G401 (cell line): ENCODE results near the gene SH3GL1. TPM values are rescaled to one million over a fixed set of nuclear protein-coding genes. Genes with fewer than 3 reads are reported as not detected.

Source experiments
- total RNA-seq: library from RNA; depleted of rRNA; stranded (reverse); fragments of >200 nt; shearing (Covaris generic); gene quantifications from 2 replicates; pipeline ENCODE4 v1.2.3, GENCODE V29; 2014; rRNA removed

The SH3GL1 gene
- total RNA-seq, 1 experiment from 2014 or later: 109 TPM

Other genes with a start within 250 kb of the SH3GL1 start
- not detected in 2 replicates for gene CREB3L3, start 246.9 kb downstream of the SH3GL1 start, total RNA-seq
- gene SIRT6, start 218.0 kb downstream of the SH3GL1 start, total RNA-seq: 17.2 and 21.8 TPM in 2 replicates
- gene ANKRD24, start 217.9 kb downstream of the SH3GL1 start, total RNA-seq: 3.8 and 4.4 TPM in 2 replicates
- gene EBI3, start 171.0 kb downstream of the SH3GL1 start, total RNA-seq: 1.8 and 5.4 TPM in 2 replicates
- gene YJU2, start 153.5 kb downstream of the SH3GL1 start, total RNA-seq: 36.1 and 40.4 TPM in 2 replicates
- gene SHD, start 121.3 kb downstream of the SH3GL1 start, total RNA-seq: 0.37 TPM in 1 of 2 replicates, not detected in the other
- not detected in 2 replicates for gene TMIGD2, start 98.2 kb downstream of the SH3GL1 start, total RNA-seq
- gene FSD1, start 95.9 kb downstream of the SH3GL1 start, total RNA-seq: 22.9 and 32.9 TPM in 2 replicates
- gene STAP2, start 61.7 kb downstream of the SH3GL1 start, total RNA-seq: 26.0 and 29.8 TPM in 2 replicates
- 29.5 and 51.3 TPM in 2 replicates for gene MPND, start 57.0 kb downstream of the SH3GL1 start, total RNA-seq
- gene CHAF1A, start 2.1 kb upstream of the SH3GL1 start, total RNA-seq: 39.4 and 46.0 TPM in 2 replicates
- gene UBXN6, start 57.2 kb upstream of the SH3GL1 start, total RNA-seq: 59.6 and 72.8 TPM in 2 replicates
- 86.6 and 106 TPM in 2 replicates for gene HDGFL2, start 71.8 kb upstream of the SH3GL1 start, total RNA-seq
- gene PLIN4, start 117.9 kb upstream of the SH3GL1 start, total RNA-seq: 0.18 and 0.34 TPM in 2 replicates
- gene PLIN5, start 134.7 kb upstream of the SH3GL1 start, total RNA-seq: 3.5 TPM in 1 of 2 replicates, not detected in the other
- gene LRG1, start 139.5 kb upstream of the SH3GL1 start, total RNA-seq: 0.25 and 0.41 TPM in 2 replicates
- 147 and 162 TPM in 2 replicates for gene SEMA6B, start 159.1 kb upstream of the SH3GL1 start, total RNA-seq
- gene TNFAIP8L1, start 239.0 kb upstream of the SH3GL1 start, total RNA-seq: 5.7 and 6.6 TPM in 2 replicates